A673 (cell line): ENCODE results near the gene GIMAP2. TPM values are rescaled to one million over a fixed set of nuclear protein-coding genes. Genes with fewer than 3 reads are reported as not detected.

Experiments used
- BruUV-seq: library from RNA; stranded (reverse); fragments of 400-500 nt; replicated peaks from 2 replicates; lab custom pipeline; 2021; lab: Mats Ljungman, UMichigan
- CTCF ChIA-PET: fragments of 300-600 bp; sonication (Branson Sonifier 250); formaldehyde crosslinking; loops from one replicate; lab custom pipeline; 2022; ENCODE audit warnings: antibody characterized with exemption; lab: Charles Lee
- POLR2A ChIA-PET: fragments of 300-600 bp; sonication (Branson Sonifier 250); formaldehyde crosslinking; loops from one replicate; lab custom pipeline; 2022; ENCODE audit warnings: antibody characterized with exemption; ENCODE audit not compliant: low non-redundant PET; lab: Charles Lee
- DNase-seq: peaks from one replicate; pipeline ENCODE4 v3.0.0-alpha.2; 2015; ENCODE audit warnings: low spot score
- H3K27ac ChIP-seq: fragments of 200-600 bp; sonication (generic); 2 replicates; pipeline ENCODE4 v1.5.1; 2016; ENCODE audit warnings: mixed run types, low read depth, mild to moderate bottlenecking, mixed read lengths, antibody characterized with exemption, low read length; ENCODE audit not compliant: poor library complexity, severe bottlenecking
- H3K27me3 ChIP-seq: fragments of 200-600 bp; sonication (generic); replicated peaks from 2 replicates; pipeline ENCODE4 v1.6.1; 2017; ENCODE audit warnings: mixed run types, low read depth, mild to moderate bottlenecking, mixed read lengths, antibody characterized with exemption, low read length; ENCODE audit not compliant: insufficient read depth, poor library complexity
- H3K36me3 ChIP-seq: fragments of 200-600 bp; sonication (generic); 2 replicates; pipeline ENCODE4 v1.6.1; 2016; ENCODE audit warnings: mixed run types, mild to moderate bottlenecking, mixed read lengths, antibody characterized with exemption, low read length; ENCODE audit not compliant: insufficient read depth, poor library complexity, severe bottlenecking
- H3K4me1 ChIP-seq: fragments of 200-600 bp; sonication (generic); 2 replicates; pipeline ENCODE4 v1.6.1; 2017; ENCODE audit warnings: mixed run types, mild to moderate bottlenecking, mixed read lengths, antibody characterized with exemption, low read length; ENCODE audit not compliant: insufficient read depth, poor library complexity, severe bottlenecking
- H3K4me3 ChIP-seq: fragments of 200-600 bp; sonication (generic); 2 replicates; pipeline ENCODE4 v1.5.1; 2016; ENCODE audit warnings: low read depth, mixed run types, mild to moderate bottlenecking, mixed read lengths, low read length; ENCODE audit not compliant: poor library complexity, severe bottlenecking
- H3K9me3 ChIP-seq: fragments of 200-600 bp; sonication (generic); 2 replicates; pipeline ENCODE4 v1.6.1; 2016; ENCODE audit warnings: mixed run types, low read depth, mild to moderate bottlenecking, mixed read lengths, antibody characterized with exemption, low read length; ENCODE audit not compliant: poor library complexity, severe bottlenecking
- CTCF ChIP-seq: fragments of 300-800, 200-600 bp; sonication (generic); conservative IDR thresholded peaks from 2 replicates; pipeline ENCODE4 v1.5.1; 2017; ENCODE audit warnings: low read depth, mild to moderate bottlenecking, antibody characterized with exemption, low read length, moderate library complexity, mixed read lengths
- EZH2 ChIP-seq: fragments of 200-600 bp; sonication (generic); IDR thresholded peaks from 2 replicates; pipeline ENCODE4 v1.6.1; 2017; ENCODE audit warnings: borderline replicate concordance, low read depth, mild to moderate bottlenecking, mixed read lengths, antibody characterized with exemption, low read length; ENCODE audit not compliant: poor library complexity, severe bottlenecking
- intact Hi-C: fragments of 100-400 bp; cut with micrococcal nuclease; formaldehyde crosslinking; loops from one replicate; pipeline ENCODE4 v1.10.0; 2022; ENCODE audit not compliant: unreplicated experiment
- total RNA-seq: library from RNA; stranded (reverse); gene quantifications from 2 replicates; pipeline ENCODE4 v1.2.3, GENCODE V29; 2021

Gene GIMAP2
- total RNA-seq, 1 experiment from 2014 or later, result 4.3 TPM

- no peak overlapping the region for H3K4me3 ChIP-seq
- BruUV-seq, result no TSS peak
- intact Hi-C loops, result no loop called here
- peaks cover 4% of the 10 kb centered on the region for H3K27me3 ChIP-seq
- no peaks in the 10 kb centered on the region for H3K4me1 ChIP-seq
- H3K9me3 ChIP-seq, result no peaks in the 10 kb centered on the region
- no peak overlapping the region for H3K27ac ChIP-seq
- POLR2A ChIA-PET, result no interaction called here
- no peak for DNase-seq
- H3K36me3 ChIP-seq, result no peaks in the 10 kb centered on the region
- no peak for TF ChIP-seq EZH2
- no peak for TF ChIP-seq CTCF
- CTCF ChIA-PET, result no interaction called here
Measured at GRCh38 chr7:150736864-150737263, 51.4 kb downstream of the GIMAP2 start.

GRCh38 chr7:150737265-150738055 lies 52.0 kb downstream of the GIMAP2 start, which contains the start of gene GIMAP5:
TSS of gene GIMAP5 (plus strand) at chr7:150737418. CDS start at chr7:150740885, 3,467 bp downstream.
- H3K36me3 ChIP-seq, result no peaks in the 10 kb centered on the region
- no TSS peak for BruUV-seq
- intact Hi-C loops, result no loop called here
- no peaks in the 10 kb centered on the region for H3K9me3 ChIP-seq
- CTCF ChIA-PET, result no interaction called here
- no peak for DNase-seq
- H3K4me3 ChIP-seq, result no peak within 1 kb of the TSS
- no peaks in the 10 kb centered on the region for H3K27me3 ChIP-seq
- POLR2A ChIA-PET, result no interaction called here
- TF ChIP-seq CTCF (no peak), EZH2 (no peak)
- H3K4me1 ChIP-seq, result no peaks in the 10 kb centered on the region
- H3K27ac ChIP-seq, result no peak within 1 kb of the TSS

GRCh38 chr7:150738092-150738491 lies 52.6 kb downstream of the GIMAP2 start:
- Histone ChIP-seq H3K9me3 (no peaks in the 10 kb centered on the region), H3K27me3 (no peaks in the 10 kb centered on the region), H3K4me1 (no peaks in the 10 kb centered on the region), H3K36me3 (no peaks in the 10 kb centered on the region), H3K27ac (no peak overlapping the region), H3K4me3 (no peak overlapping the region)
- POLR2A ChIA-PET, result no interaction called here
- TF ChIP-seq CTCF (no peak), EZH2 (no peak)
- DNase-seq, result no peak
- intact Hi-C loops, result no loop called here
- CTCF ChIA-PET, result no interaction called here
- BruUV-seq, result no TSS peak
